Panc1 (cell line): ENCODE data around the gene ESR2. TPM values are rescaled to one million over a fixed set of nuclear protein-coding genes. Genes with fewer than 3 reads are reported as not detected.

Experiments used
- ATAC-seq: fragments of 200-7000 bp; cut with Tn5 transposase; 2 replicates; pipeline ENCODE4 v1.9.1; 2020; ENCODE audit warnings: mild to moderate bottlenecking, moderate library complexity
- BruUV-seq: library from RNA; stranded (reverse); fragments of 400-500 nt; replicated peaks from 2 replicates; lab custom pipeline; 2021; lab: Mats Ljungman, UMichigan
- CTCF ChIA-PET: fragments of 300-600 bp; sonication (Branson Sonifier 250); formaldehyde crosslinking; loops from one replicate; lab custom pipeline; 2022; ENCODE audit warnings: antibody characterized with exemption; lab: Charles Lee
- POLR2A ChIA-PET: fragments of 300-600 bp; sonication (Branson Sonifier 250); formaldehyde crosslinking; loops from one replicate; lab custom pipeline; 2022; ENCODE audit warnings: antibody characterized with exemption; lab: Charles Lee
- DNase-seq: peaks from one replicate; pipeline ENCODE4 v3.0.0-alpha.2; 2010; ENCODE audit warnings: low read depth, low spot score
- H3K27ac ChIP-seq: 2 replicates; pipeline ENCODE4 v1.5.1; 2011; ENCODE audit warnings: mild to moderate bottlenecking, low read length, inconsistent platforms
- H3K27me3 ChIP-seq: fragments of 200-500 bp; sonication (Bioruptor generic); 2 replicates; pipeline ENCODE4 v1.6.0; 2014; ENCODE audit warnings: low read length, inconsistent platforms; ENCODE audit not compliant: control insufficient read depth, insufficient read depth
- H3K36me3 ChIP-seq: fragments of 200-500 bp; sonication (Bioruptor generic); 2 replicates; pipeline ENCODE4 v1.5.1; 2014; ENCODE audit warnings: inconsistent platforms, mild to moderate bottlenecking, low read length, moderate library complexity; ENCODE audit not compliant: control insufficient read depth, insufficient read depth
- H3K4me1 ChIP-seq: 2 replicates; pipeline ENCODE4 v1.5.1; 2011; ENCODE audit warnings: inconsistent platforms, mild to moderate bottlenecking, low read length, moderate library complexity; ENCODE audit not compliant: control insufficient read depth, insufficient read depth
- H3K4me3 ChIP-seq, 2 experiments: 2 replicates each; pipeline ENCODE4 v1.5.1; 2011 to 2012; ENCODE audit warnings: low read depth in 2 of 2, low read length in 2 of 2, mild to moderate bottlenecking in 2 of 2, inconsistent platforms in 1 of 2, moderate library complexity in 1 of 2
- H3K9me3 ChIP-seq: fragments of 200-500 bp; sonication (Bioruptor generic); 2 replicates; pipeline ENCODE4 v1.5.1; 2014; ENCODE audit warnings: low read depth, mild to moderate bottlenecking, inconsistent platforms, low read length, moderate library complexity; ENCODE audit not compliant: control insufficient read depth, insufficient read depth
- CTCF ChIP-seq: fragments of 450-650 bp; IDR thresholded peaks from 2 replicates; pipeline ENCODE4 v1.5.1; 2017; ENCODE audit warnings: mild to moderate bottlenecking
- POLR2AphosphoS5 ChIP-seq: IDR thresholded peaks from 2 replicates; pipeline ENCODE4 v1.6.1; 2012; ENCODE audit warnings: mild to moderate bottlenecking, low read depth, low read length, moderate library complexity
- REST ChIP-seq, 2 experiments: IDR thresholded peaks; 2 replicates each; pipeline ENCODE4 v1.6.1; 2011 to 2012; ENCODE audit warnings: low read depth in 2 of 2, control low read depth in 1 of 2, low read length in 1 of 2, mild to moderate bottlenecking in 1 of 2, moderate library complexity in 1 of 2; ENCODE audit not compliant: insufficient read depth in 1 of 2
- SIN3A ChIP-seq: IDR thresholded peaks from 2 replicates; pipeline ENCODE4 v1.6.1; 2012; ENCODE audit warnings: low read depth, mild to moderate bottlenecking, low read length, moderate library complexity, borderline replicate concordance; ENCODE audit not compliant: insufficient read depth
- TCF7L2 ChIP-seq: IDR thresholded peaks from 2 replicates; pipeline ENCODE4 v1.6.1; 2011; ENCODE audit warnings: mild to moderate bottlenecking, low read depth, low read length, inconsistent platforms
- in situ Hi-C: cut with HindIII; loops from 2 replicates; pipeline ENCODE4 v1.10.0; 2016; ENCODE audit warnings: low sequenced_read_pairs, low pct_unique_long_range_greater_than_20kb
- intact Hi-C: fragments of 100-400 bp; cut with micrococcal nuclease; formaldehyde crosslinking; loops from one replicate; pipeline ENCODE4 v1.10.0; 2022; ENCODE audit not compliant: unreplicated experiment
- total RNA-seq: library from RNA; stranded (reverse); gene quantifications from one replicate; pipeline ENCODE4 v1.2.1, GENCODE V29; 2021; ENCODE audit not compliant: unreplicated experiment

The ESR2 gene
- total RNA-seq, 1 experiment from 2014 or later: not detected

- H3K27ac ChIP-seq: no peak overlapping the region
- TF ChIP-seq CTCF (no peak), POLR2AphosphoS5 (no peak), SIN3A (no peak), TCF7L2 (no peak), REST (IDR thresholded peaks at IDR 0.05; ENCODE audit: insufficient read depth in 1 of 2, low read depth in 2 of 2, low read length in 1 of 2) (no peak)
- in situ Hi-C loops: no loop called here
- H3K9me3 ChIP-seq: no peaks in the 10 kb centered on the region
- no TSS peak for BruUV-seq
- ChIA-PET POLR2A (no interaction called here), CTCF (no interaction called here)
- intact Hi-C loops: no loop called here
- H3K4me1 ChIP-seq: no peaks in the 10 kb centered on the region
- no peak overlapping the region for H3K4me3 ChIP-seq
- ATAC-seq (no peak), DNase-seq (no peak)
- no peaks in the 10 kb centered on the region for H3K36me3 ChIP-seq
- H3K27me3 ChIP-seq: no peaks in the 10 kb centered on the region
Observed at GRCh38 chr14:64281805-64282204, 12.4 kb downstream of the ESR2 start.

- no peak for DNase-seq
- no peak for ATAC-seq
- H3K4me3 ChIP-seq: no peak overlapping the region
- H3K9me3 ChIP-seq: no peaks in the 10 kb centered on the region
- in situ Hi-C loops: no loop called here
- CTCF ChIA-PET: no interaction called here
- BruUV-seq: no TSS peak
- intact Hi-C loops: no loop called here
- H3K36me3 ChIP-seq: no peaks in the 10 kb centered on the region
- H3K27me3 ChIP-seq: no peaks in the 10 kb centered on the region
- POLR2A ChIA-PET: no interaction called here
- H3K4me1 ChIP-seq: no peaks in the 10 kb centered on the region
- no peak overlapping the region for H3K27ac ChIP-seq
- TF ChIP-seq TCF7L2: no peak
- TF ChIP-seq SIN3A: no peak
- TF ChIP-seq CTCF: no peak
- TF ChIP-seq POLR2AphosphoS5: no peak
- TF ChIP-seq REST (IDR thresholded peaks at IDR 0.05; ENCODE audit: insufficient read depth in 1 of 2, low read depth in 2 of 2, low read length in 1 of 2): no peak
Observed at GRCh38 chr14:64279704-64280668, 14.2 kb downstream of the ESR2 start.
